HCT116 (cell line): ENCODE measurements around the gene TAS2R20.

Experiments used
- ATF3 ChIP-seq: IDR thresholded peaks from 2 replicates; pipeline ENCODE4 v1.6.1; 2012
- CTCF ChIP-seq, 3 experiments: fragments of 200-600 bp in 1 of 3; sonication (generic) in 1 of 3; IDR thresholded peaks in 2 of 3; conservative IDR thresholded peaks in 1 of 3; 2 replicates each; pipeline ENCODE4 v1.5.1; 2012 to 2017; ENCODE audit warnings: low read depth in 2 of 3, low read length in 2 of 3, antibody characterized with exemption in 1 of 3, borderline replicate concordance in 1 of 3, control low read depth in 1 of 3, mild to moderate bottlenecking in 1 of 3, mixed read lengths in 1 of 3, mixed run types in 1 of 3, moderate library complexity in 1 of 3; ENCODE audit not compliant: insufficient read depth in 1 of 3
- EZH2 ChIP-seq: fragments of 200-600 bp; sonication (generic); IDR thresholded peaks from 2 replicates; pipeline ENCODE4 v1.6.1; 2017; ENCODE audit warnings: antibody characterized with exemption, mixed run types
- EZH2phosphoT487 ChIP-seq: fragments of 200-600 bp; IDR thresholded peaks from 2 replicates; pipeline ENCODE4 v1.6.1; 2018; ENCODE audit warnings: antibody characterized with exemption, borderline replicate concordance
- JUND ChIP-seq: IDR thresholded peaks from 2 replicates; pipeline ENCODE4 v1.6.1; 2012
- MAX ChIP-seq: IDR thresholded peaks from 2 replicates; pipeline ENCODE4 v1.6.1; 2012
- POLR2A ChIP-seq: IDR thresholded peaks from 2 replicates; pipeline ENCODE4 v1.7.0; 2011; ENCODE audit warnings: borderline replicate concordance; ENCODE audit not compliant: insufficient read depth, insufficient read length; ENCODE audit errors: extremely low read depth
- REST ChIP-seq: IDR thresholded peaks from 2 replicates; pipeline ENCODE4 v1.6.1; 2012; ENCODE audit warnings: low read depth
- SIN3A ChIP-seq: IDR thresholded peaks from 2 replicates; pipeline ENCODE4 v1.6.1; 2012; ENCODE audit warnings: low read depth
- ZBTB33 ChIP-seq: IDR thresholded peaks from 2 replicates; pipeline ENCODE4 v1.6.1; 2011; ENCODE audit warnings: mild to moderate bottlenecking, low read length, moderate library complexity; ENCODE audit not compliant: insufficient replicate concordance; ENCODE audit errors: extremely low read depth

GRCh38 chr12:11023387-11023786, 25.3 kb upstream of the TAS2R20 start:
- TF ChIP-seq ZBTB33 (no peak), EZH2 (no peak), SIN3A (no peak), JUND (no peak), MAX (no peak), POLR2A (no peak), EZH2phosphoT487 (no peak), REST (no peak), CTCF (IDR thresholded peaks at IDR 0.05 in 2 of 3, conservative IDR thresholded peaks at IDR 0.05 in 1 of 3; ENCODE audit: borderline replicate concordance in 1 of 3, insufficient read depth in 1 of 3, low read depth in 2 of 3, low read length in 2 of 3) (no peak), ATF3 (no peak)
